ENCODE measurements around the gene C19orf47.

Gene C19orf47

DNA sequence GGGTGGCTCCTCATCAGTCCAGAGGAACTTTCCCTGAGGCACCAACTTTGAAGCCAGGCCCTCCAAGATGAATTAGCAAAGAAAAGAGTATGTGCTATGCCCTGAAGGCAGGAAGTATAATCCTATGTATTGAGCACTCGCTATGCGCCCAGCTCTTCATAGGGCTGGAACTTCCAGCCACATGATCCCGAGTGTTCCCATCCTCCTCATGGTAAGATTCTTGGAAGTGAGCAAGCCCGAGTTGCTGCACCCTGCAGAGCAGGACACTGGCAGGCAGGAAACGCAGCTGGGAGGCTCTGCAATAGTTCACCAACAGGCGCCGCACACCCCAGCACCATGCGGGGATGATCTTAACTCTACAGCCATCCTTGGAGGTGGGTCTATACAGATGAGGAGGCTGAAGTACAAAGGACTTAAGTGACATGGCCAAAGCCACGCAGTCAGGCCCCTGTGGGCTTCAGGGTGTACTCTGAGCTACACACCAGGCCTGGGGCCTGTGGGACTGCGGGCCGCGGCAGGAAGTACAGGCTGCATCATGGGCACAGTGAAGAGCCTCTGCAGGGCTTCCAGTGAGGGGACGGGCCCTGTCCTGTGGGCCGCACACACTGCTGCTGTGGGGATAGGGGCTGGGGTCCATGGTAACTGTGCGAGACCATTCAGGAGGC, 25.1 kb downstream of the C19orf47 start:
- no peak for ATAC-seq
- TF ChIP-seq PPARA (CRISPR knock-in tag; IDR thresholded peaks at IDR 0.05; ENCODE audit: borderline replicate concordance) (no peak), TCF4 (CRISPR knock-in tag; IDR thresholded peaks at IDR 0.05; ENCODE audit: borderline replicate concordance) (no peak), CSDC2 (CRISPR knock-in tag; IDR thresholded peaks at IDR 0.05) (no peak), ZNF70 (CRISPR knock-in tag; IDR thresholded peaks at IDR 0.05) (no peak), TOX (CRISPR knock-in tag; IDR thresholded peaks at IDR 0.05; ENCODE audit: borderline replicate concordance) (no peak), OSR1 (CRISPR knock-in tag; IDR thresholded peaks at IDR 0.05) (no peak), ZC3H10 (CRISPR knock-in tag; IDR thresholded peaks at IDR 0.05) (no peak)
- TF ChIP-seq, protein P1, sequence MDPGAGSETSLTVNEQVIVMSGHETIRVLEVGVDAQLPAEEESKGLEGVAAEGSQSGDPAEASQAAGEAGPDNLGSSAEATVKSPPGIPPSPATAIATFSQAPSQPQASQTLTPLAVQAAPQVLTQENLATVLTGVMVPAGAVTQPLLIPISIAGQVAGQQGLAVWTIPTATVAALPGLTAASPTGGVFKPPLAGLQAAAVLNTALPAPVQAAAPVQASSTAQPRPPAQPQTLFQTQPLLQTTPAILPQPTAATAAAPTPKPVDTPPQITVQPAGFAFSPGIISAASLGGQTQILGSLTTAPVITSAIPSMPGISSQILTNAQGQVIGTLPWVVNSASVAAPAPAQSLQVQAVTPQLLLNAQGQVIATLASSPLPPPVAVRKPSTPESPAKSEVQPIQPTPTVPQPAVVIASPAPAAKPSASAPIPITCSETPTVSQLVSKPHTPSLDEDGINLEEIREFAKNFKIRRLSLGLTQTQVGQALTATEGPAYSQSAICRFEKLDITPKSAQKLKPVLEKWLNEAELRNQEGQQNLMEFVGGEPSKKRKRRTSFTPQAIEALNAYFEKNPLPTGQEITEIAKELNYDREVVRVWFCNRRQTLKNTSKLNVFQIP (CRISPR knock-in tag; IDR thresholded peaks at IDR 0.05; ENCODE audit: borderline replicate concordance, low read depth): no peak
- TF ChIP-seq, protein P2, sequence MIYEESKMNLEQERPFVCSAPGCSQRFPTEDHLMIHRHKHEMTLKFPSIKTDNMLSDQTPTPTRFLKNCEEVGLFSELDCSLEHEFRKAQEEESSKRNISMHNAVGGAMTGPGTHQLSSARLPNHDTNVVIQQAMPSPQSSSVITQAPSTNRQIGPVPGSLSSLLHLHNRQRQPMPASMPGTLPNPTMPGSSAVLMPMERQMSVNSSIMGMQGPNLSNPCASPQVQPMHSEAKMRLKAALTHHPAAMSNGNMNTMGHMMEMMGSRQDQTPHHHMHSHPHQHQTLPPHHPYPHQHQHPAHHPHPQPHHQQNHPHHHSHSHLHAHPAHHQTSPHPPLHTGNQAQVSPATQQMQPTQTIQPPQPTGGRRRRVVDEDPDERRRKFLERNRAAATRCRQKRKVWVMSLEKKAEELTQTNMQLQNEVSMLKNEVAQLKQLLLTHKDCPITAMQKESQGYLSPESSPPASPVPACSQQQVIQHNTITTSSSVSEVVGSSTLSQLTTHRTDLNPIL (CRISPR knock-in tag; IDR thresholded peaks at IDR 0.05; ENCODE audit: low read depth): no peak

DNA sequence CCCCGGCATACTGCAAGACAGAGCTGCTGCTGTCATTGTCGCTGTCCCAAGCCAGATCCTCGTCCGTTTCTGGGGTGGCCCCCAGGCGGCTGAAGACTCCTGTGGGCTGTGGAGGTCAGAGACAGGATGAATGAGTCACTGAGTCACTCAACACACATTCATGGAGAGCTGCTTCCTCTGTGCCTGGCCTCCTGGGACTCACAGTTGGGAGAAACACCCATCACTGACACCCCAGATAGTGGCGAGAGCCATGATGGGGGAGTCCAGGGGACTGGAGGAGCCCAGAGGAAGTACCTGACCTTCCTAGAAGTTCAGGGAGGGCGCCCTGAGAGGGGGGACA, 26.0 kb downstream of the C19orf47 start:
- no peak for ATAC-seq
- TF ChIP-seq SNAI2 (CRISPR knock-in tag; IDR thresholded peaks at IDR 0.05) (no peak), ZFP3 (CRISPR knock-in tag; IDR thresholded peaks at IDR 0.05) (no peak), GLIS3 (CRISPR knock-in tag; IDR thresholded peaks at IDR 0.05) (no peak), CSDC2 (CRISPR knock-in tag; IDR thresholded peaks at IDR 0.05) (no peak), OSR1 (CRISPR knock-in tag; IDR thresholded peaks at IDR 0.05) (no peak), ESRRG (CRISPR knock-in tag; IDR thresholded peaks at IDR 0.05) (no peak), ZNF565 (CRISPR knock-in tag; conservative IDR thresholded peaks at IDR 0.05; ENCODE audit: low read depth) (no peak)
- TF ChIP-seq, protein P3, sequence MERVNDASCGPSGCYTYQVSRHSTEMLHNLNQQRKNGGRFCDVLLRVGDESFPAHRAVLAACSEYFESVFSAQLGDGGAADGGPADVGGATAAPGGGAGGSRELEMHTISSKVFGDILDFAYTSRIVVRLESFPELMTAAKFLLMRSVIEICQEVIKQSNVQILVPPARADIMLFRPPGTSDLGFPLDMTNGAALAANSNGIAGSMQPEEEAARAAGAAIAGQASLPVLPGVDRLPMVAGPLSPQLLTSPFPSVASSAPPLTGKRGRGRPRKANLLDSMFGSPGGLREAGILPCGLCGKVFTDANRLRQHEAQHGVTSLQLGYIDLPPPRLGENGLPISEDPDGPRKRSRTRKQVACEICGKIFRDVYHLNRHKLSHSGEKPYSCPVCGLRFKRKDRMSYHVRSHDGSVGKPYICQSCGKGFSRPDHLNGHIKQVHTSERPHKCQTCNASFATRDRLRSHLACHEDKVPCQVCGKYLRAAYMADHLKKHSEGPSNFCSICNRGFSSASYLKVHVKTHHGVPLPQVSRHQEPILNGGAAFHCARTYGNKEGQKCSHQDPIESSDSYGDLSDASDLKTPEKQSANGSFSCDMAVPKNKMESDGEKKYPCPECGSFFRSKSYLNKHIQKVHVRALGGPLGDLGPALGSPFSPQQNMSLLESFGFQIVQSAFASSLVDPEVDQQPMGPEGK (CRISPR knock-in tag; IDR thresholded peaks at IDR 0.05; ENCODE audit: borderline replicate concordance): no peak

DNA sequence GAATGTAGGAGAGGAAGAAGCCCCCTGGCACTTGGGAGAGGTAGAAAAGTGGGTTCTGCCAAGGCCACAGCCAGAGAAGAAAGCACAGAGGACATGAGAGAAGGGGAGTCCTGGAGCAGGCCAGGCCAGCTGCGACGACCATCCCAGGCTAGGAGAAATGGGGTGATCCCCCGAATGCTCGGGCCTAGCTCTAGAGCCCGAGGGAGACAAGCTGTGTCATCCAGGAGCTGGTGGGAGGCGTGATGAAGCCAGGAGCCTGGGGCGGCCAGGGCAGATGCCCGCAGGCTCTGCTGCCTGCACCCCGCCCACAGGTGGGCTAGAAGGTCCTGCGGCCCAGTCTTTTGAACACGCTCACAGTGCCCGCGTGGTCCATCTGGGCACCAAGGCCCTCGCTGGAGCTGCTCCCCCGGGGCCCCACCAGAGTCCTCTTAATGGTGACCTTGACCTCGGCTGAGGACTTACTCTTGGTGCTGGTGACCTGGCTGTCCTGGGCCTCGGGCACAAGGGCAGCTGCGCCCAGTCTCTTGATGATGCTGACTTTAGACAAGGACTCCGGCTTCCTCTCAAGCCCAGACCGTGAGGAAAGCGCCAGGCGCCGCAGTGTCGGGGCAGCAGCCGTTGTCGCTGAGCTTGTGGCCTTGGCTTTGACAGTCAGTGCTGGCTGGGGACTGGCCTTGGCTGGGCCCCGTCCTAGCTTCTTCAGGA, 26.5 kb downstream of the C19orf47 start:
- ATAC-seq: no peak
- TF ChIP-seq, protein P1 (CRISPR knock-in tag; IDR thresholded peaks at IDR 0.05; ENCODE audit: borderline replicate concordance, low read depth): no peak
- TF ChIP-seq SNAI2 (CRISPR knock-in tag; IDR thresholded peaks at IDR 0.05) (no peak), ISL1 (CRISPR knock-in tag; IDR thresholded peaks at IDR 0.05) (no peak), ESRRG (CRISPR knock-in tag; IDR thresholded peaks at IDR 0.05) (no peak), GLIS3 (CRISPR knock-in tag; IDR thresholded peaks at IDR 0.05) (no peak), ZNF565 (CRISPR knock-in tag; conservative IDR thresholded peaks at IDR 0.05; ENCODE audit: low read depth) (no peak), CSDC2 (CRISPR knock-in tag; IDR thresholded peaks at IDR 0.05) (no peak), PPARA (CRISPR knock-in tag; IDR thresholded peaks at IDR 0.05; ENCODE audit: borderline replicate concordance) (no peak), RARB (CRISPR knock-in tag; IDR thresholded peaks at IDR 0.05) (no peak), ZFP30 (CRISPR knock-in tag; IDR thresholded peaks at IDR 0.05) (no peak), BACH2 (CRISPR knock-in tag; IDR thresholded peaks at IDR 0.05; ENCODE audit: borderline replicate concordance) (no peak), ARNTL (CRISPR knock-in tag; IDR thresholded peaks at IDR 0.05; ENCODE audit: borderline replicate concordance, low read depth) (no peak)
- TF ChIP-seq, protein P4, sequence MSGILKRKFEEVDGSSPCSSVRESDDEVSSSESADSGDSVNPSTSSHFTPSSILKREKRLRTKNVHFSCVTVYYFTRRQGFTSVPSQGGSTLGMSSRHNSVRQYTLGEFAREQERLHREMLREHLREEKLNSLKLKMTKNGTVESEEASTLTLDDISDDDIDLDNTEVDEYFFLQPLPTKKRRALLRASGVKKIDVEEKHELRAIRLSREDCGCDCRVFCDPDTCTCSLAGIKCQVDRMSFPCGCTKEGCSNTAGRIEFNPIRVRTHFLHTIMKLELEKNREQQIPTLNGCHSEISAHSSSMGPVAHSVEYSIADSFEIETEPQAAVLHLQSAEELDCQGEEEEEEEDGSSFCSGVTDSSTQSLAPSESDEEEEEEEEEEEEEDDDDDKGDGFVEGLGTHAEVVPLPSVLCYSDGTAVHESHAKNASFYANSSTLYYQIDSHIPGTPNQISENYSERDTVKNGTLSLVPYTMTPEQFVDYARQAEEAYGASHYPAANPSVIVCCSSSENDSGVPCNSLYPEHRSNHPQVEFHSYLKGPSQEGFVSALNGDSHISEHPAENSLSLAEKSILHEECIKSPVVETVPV (CRISPR knock-in tag; IDR thresholded peaks at IDR 0.05): no peak
- TF ChIP-seq, protein P5, sequence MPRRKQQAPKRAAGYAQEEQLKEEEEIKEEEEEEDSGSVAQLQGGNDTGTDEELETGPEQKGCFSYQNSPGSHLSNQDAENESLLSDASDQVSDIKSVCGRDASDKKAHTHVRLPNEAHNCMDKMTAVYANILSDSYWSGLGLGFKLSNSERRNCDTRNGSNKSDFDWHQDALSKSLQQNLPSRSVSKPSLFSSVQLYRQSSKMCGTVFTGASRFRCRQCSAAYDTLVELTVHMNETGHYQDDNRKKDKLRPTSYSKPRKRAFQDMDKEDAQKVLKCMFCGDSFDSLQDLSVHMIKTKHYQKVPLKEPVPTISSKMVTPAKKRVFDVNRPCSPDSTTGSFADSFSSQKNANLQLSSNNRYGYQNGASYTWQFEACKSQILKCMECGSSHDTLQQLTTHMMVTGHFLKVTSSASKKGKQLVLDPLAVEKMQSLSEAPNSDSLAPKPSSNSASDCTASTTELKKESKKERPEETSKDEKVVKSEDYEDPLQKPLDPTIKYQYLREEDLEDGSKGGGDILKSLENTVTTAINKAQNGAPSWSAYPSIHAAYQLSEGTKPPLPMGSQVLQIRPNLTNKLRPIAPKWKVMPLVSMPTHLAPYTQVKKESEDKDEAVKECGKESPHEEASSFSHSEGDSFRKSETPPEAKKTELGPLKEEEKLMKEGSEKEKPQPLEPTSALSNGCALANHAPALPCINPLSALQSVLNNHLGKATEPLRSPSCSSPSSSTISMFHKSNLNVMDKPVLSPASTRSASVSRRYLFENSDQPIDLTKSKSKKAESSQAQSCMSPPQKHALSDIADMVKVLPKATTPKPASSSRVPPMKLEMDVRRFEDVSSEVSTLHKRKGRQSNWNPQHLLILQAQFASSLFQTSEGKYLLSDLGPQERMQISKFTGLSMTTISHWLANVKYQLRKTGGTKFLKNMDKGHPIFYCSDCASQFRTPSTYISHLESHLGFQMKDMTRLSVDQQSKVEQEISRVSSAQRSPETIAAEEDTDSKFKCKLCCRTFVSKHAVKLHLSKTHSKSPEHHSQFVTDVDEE (CRISPR knock-in tag; IDR thresholded peaks at IDR 0.05): no peak
- TF ChIP-seq, protein P3 (CRISPR knock-in tag; IDR thresholded peaks at IDR 0.05; ENCODE audit: borderline replicate concordance): no peak
- TF ChIP-seq, protein P2 (CRISPR knock-in tag; IDR thresholded peaks at IDR 0.05; ENCODE audit: low read depth): no peak
